Daoy (cell line): Measurements from ENCODE around the gene RALGDS. TPM values are rescaled to one million over a fixed set of nuclear protein-coding genes. Genes with fewer than 3 reads are reported as not detected.

ENCODE experiments used
- DNase-seq: peaks from one replicate; pipeline ENCODE4 v3.0.0-alpha.2; 2015; ENCODE audit warnings: low read depth
- total RNA-seq: library from RNA; depleted of rRNA; stranded (reverse); fragments of >200 nt; shearing (Covaris generic); gene quantifications from 2 replicates; pipeline ENCODE4 v1.2.3, GENCODE V29; 2014; rRNA removed

RALGDS gene
- total RNA-seq, 1 experiment from 2014 or later = 21.5 TPM

DNA sequence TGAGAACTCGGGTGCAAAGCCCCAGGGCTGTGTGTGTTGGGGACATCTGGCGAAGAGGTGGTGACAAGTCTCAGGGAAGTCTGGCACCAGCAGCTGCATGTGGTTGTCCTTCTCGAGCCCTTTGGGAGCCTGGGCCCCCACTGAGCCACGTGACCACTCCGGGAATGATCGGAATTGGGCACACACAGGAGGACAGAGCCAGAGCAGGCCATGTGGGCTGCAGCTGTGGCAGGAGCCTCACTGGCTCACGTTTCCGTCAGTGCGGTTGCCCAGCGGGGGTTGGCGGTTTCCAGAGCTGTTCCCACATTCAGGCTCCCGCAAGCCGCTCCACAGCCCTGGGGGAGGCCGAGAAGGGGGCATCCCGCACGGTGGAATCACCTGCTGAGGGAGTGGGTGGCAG, 66.1 kb downstream of the RALGDS start:
- DNase-seq = peak; percentile 34

DNA sequence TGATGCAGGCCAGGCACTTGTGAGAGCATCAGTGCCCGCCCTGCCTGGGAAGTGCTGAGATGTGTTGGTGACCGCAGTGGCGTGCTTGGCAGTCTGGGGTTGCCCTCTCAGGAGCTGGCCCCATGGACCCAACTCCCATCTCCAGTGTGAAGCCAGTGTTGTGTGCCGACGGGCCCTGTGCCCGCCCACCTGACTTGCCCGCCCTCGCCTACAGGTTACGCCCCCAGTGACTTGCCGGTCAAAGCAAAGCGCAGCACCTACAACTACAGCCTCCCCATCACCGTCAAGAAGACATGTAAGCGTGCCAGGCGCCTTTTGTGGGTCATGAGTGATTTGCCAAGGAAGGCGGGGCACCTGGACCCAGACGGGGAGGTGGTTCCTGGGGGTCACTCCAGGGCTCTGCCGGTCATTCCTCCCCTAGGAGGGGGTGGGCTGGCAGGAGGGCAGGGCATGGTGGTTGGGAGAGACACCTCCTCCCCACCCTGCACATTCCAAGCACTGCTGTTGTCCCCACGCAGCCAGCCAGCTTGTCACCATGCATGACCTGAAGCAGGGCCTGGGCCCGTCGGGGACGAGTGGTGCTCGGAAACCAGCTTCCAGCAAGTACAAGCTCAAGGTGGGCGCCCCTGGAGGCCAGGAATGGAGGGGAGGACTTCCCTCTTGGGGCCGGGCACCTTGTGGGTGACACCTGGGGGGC, 66.7 kb downstream of the RALGDS start:
- no peak for DNase-seq

DNA sequence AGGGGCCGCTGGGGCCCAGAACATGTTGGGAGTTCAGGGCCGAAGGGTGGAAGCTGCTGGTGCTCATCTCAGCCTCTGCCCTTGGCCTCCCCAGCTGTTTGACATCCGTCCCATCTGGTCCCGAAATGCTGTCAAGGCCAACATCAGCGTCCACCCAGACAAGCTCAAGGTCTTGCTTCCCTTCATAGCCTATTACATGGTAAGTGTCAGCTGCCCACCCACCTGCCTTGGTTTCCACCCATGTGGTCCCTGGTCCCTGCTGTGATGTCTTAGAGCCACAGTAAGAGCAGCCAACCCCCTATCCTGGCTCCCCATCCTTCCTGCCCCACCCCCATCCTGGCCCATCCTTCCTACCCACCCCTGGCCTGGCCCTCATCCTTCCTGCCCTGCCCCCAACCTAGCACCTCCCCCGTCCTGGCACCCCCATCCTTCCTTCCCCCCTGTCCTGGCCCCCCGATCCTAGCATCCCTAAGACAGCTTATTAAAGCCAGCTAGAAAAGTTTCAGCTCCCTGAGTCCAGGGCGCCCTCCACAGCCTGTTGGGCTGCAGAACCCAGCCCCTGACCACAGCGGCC, 69.0 kb downstream of the RALGDS start:
- no peak for DNase-seq

DNA sequence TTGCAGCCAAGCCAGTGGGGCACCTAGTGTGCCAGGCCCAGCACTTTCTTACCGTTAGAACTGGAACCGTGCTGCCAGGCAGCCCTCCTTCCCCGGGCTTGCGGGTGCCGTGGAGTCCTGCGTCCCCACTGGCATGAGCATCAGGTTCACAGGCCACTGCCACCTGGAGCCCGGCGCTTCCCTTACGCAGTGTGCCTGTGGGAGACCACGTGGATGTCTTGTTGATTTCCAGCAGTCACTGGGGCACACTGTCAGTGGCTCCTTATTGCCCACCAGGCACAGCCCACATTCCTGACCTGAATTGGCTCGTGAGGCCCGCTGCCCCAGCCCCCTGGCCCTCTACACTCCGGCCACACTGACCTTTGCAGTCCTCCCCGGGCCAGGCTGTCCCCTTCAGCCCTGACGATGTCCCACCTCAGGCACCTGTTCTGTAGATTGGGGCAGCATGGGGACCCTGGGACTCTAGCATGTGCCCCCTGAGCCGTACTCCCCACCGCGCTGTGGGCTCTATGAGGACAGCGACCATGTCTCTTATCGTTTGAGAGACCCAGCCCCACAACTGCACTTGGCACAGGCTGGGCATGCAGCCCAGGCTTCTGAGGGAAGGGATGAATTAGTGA, 69.6 kb downstream of the RALGDS start:
- DNase-seq = no peak

DNA sequence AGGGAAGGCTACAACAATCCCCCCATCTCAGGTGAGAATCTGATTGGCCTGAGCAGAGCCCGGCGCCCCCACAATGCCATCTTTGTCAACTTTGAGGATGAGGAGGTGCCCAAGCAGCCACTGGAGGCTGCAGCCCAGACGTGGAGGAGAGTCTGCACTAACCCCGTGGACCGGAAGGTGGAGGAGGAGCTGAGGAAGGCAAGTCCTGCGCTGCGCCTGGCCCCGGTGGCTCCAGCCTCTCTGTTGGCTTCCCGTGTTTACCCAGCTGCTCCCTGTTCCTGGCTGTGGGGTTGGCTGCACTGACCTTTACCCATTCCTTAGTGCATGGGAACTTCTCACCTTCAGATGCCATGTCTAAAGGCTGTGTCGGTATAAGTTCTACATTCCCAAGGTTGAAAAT, 70.3 kb downstream of the RALGDS start:
- no peak for DNase-seq

DNA sequence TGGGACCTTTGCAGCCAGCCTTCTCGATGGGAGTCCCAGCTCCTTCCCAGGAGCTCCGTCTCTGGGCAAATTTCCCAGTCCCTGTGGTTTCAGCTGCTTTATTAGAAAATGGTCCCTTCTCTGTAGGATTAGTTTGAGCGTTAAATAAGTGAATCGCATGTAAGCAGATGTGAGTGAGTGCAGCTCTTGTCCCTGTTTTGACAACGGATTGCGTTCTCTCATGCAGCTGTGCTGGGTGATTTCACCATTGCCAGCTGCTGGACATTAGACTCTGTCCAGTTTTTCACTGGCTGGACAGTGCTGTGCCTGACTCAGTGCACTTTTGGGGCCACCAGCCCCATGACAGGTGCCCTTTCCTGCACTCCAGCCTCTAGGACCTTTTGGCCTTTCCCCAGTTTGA, 70.9 kb downstream of the RALGDS start:
- no peak for DNase-seq

DNA sequence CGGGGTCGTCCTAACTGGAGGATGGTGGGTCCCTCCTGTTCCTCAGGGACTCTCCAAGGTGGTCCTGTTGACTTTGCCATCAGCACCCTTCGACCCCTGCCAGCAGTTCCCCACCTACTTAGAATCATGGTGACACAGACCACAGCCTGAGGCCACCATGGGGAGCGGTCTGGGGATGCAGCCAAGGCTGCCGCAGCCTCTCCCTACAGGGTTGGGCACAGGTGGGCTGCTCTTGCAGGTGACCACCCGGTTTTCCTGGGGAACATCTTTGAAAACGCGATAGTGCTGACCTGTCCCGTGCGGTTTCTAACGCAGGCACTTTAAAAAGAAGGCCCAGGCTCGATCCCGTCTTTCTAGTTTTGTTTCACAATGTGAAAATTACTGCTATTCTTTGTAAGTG, 72.0 kb downstream of the RALGDS start:
- DNase-seq = no peak

DNA sequence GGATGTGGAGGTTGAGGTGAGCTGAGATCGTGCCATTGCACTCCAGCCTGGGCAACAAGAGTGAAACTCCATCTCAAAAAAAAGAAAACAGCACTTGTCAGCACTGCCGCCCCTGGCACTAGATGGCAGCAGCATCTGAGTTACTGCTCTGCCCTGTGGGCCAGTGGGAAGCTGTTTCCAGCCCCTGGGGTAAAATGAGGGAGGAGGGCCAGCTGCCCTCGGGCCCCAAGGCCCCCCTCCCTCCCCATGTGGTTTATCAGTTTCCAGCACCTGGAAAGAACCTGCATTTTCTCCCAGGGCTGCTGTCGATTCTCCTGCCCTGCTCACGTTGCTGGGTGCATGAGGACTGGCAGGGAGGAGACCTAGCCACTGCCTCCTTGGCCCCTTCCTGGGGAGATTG, 72.4 kb downstream of the RALGDS start:
- DNase-seq = peak; percentile 28

Other genes with a start within 250 kb of the RALGDS start
- gene AK8, start 243.0 kb downstream of the RALGDS start, total RNA-seq = 0.23 TPM in 1 of 2 replicates, not detected in the other
- 1.4 and 3.8 TPM in 2 replicates for gene SPACA9, start 242.3 kb downstream of the RALGDS start, total RNA-seq
- gene TSC1, start 176.6 kb downstream of the RALGDS start, total RNA-seq = 27.7 and 28.9 TPM in 2 replicates
- not detected in 2 replicates for gene GFI1B, start 142.5 kb downstream of the RALGDS start, total RNA-seq
- 118 and 133 TPM in 2 replicates for gene GTF3C5, start 90.2 kb downstream of the RALGDS start, total RNA-seq
- 0.18 and 0.29 TPM in 2 replicates for gene CEL, start 59.3 kb downstream of the RALGDS start, total RNA-seq
- 6.4 and 13.9 TPM in 2 replicates for gene GBGT1, start 42.7 kb upstream of the RALGDS start, total RNA-seq
- gene OBP2B, start 88.0 kb upstream of the RALGDS start, total RNA-seq = not detected in 2 replicates
- not detected in 2 replicates for gene ABO, start 154.0 kb upstream of the RALGDS start, total RNA-seq
- gene SURF6, start 214.9 kb upstream of the RALGDS start, total RNA-seq = 33.6 and 52.9 TPM in 2 replicates
- gene MED22, start 226.9 kb upstream of the RALGDS start, total RNA-seq = 22.0 and 28.2 TPM in 2 replicates
- 4,321 and 4,992 TPM in 2 replicates for gene RPL7A, start 227.0 kb upstream of the RALGDS start, total RNA-seq
- 46.4 and 57.8 TPM in 2 replicates for gene SURF1, start 235.2 kb upstream of the RALGDS start, total RNA-seq
- gene SURF2, start 235.3 kb upstream of the RALGDS start, total RNA-seq = 56.2 and 82.3 TPM in 2 replicates